ENCODE measurements around the gene PSMA7.
A peak's percentile ranks its signal among the peaks of the same experiment; 100 is the strongest.

The PSMA7 gene

GRCh38 chr20:62097881-62098407 is 45.2 kb downstream of the PSMA7 start:
- Histone ChIP-seq H3K27ac (ENCODE audit: low read length) (no peak overlapping the region), H3K4me2 (ENCODE audit: insufficient read depth, low read length) (no peak overlapping the region), H3K79me2 (ENCODE audit: insufficient read depth, low read length) (no peaks in the 10 kb centered on the region), H3K4me3 (ENCODE audit: low read depth in 1 of 2, low read length in 2 of 2) (no peak overlapping the region), H3K9ac (ENCODE audit: low read depth, low read length) (no peak overlapping the region), H3K27me3 (ENCODE audit: insufficient read depth, low read length, poor library complexity) (no peaks in the 10 kb centered on the region), H3K9me3 (ENCODE audit: insufficient read depth, low read length, severe bottlenecking) (no peaks in the 10 kb centered on the region), H3K36me3 (ENCODE audit: insufficient read depth, low read length) (no peaks in the 10 kb centered on the region), H4K20me1 (ENCODE audit: insufficient read depth, low read length) (no peaks in the 10 kb centered on the region; the same call in 1 of the 2 replicates), H2AFZ (ENCODE audit: low read depth, low read length) (no peak overlapping the region), H3K4me1 (ENCODE audit: insufficient read depth, low read length) (no peaks in the 10 kb centered on the region)
- DNase-seq (no peak), ATAC-seq (ENCODE audit: insufficient read depth, low read depth) (no peak)
- TF ChIP-seq EZH2 (IDR thresholded peaks at IDR 0.05; ENCODE audit: borderline replicate concordance, low read depth, low read length, severe bottlenecking) (no peak), CTCF (IDR thresholded peaks at IDR 0.05; ENCODE audit: borderline replicate concordance, extremely low read depth, low read length, poor library complexity, severe bottlenecking) (no peak)

GRCh38 chr20:62096421-62097380 is 46.5 kb downstream of the PSMA7 start:
- no peak for ATAC-seq (ENCODE audit: insufficient read depth, low read depth)
- no peak overlapping the region for H3K9ac ChIP-seq (ENCODE audit: low read depth, low read length)
- no peak overlapping the region for H3K4me2 ChIP-seq (ENCODE audit: insufficient read depth, low read length)
- H3K9me3 ChIP-seq (ENCODE audit: insufficient read depth, low read length, severe bottlenecking) = no peaks in the 10 kb centered on the region
- no peak overlapping the region for H3K4me3 ChIP-seq (ENCODE audit: low read depth in 1 of 2, low read length in 2 of 2)
- no peak overlapping the region for H3K27ac ChIP-seq (ENCODE audit: low read length)
- no peaks in the 10 kb centered on the region for H3K79me2 ChIP-seq (ENCODE audit: insufficient read depth, low read length)
- TF ChIP-seq CTCF (IDR thresholded peaks at IDR 0.05; ENCODE audit: borderline replicate concordance, extremely low read depth, low read length, poor library complexity, severe bottlenecking) = no peak
- TF ChIP-seq EZH2 (IDR thresholded peaks at IDR 0.05; ENCODE audit: borderline replicate concordance, low read depth, low read length, severe bottlenecking) = no peak
- no peaks in the 10 kb centered on the region for H3K27me3 ChIP-seq (ENCODE audit: insufficient read depth, low read length, poor library complexity)
- no peaks in the 10 kb centered on the region; the same call in 1 of the 2 replicates for H4K20me1 ChIP-seq (ENCODE audit: insufficient read depth, low read length)
- no peaks in the 10 kb centered on the region for H3K36me3 ChIP-seq (ENCODE audit: insufficient read depth, low read length)
- H3K4me1 ChIP-seq (ENCODE audit: insufficient read depth, low read length) = no peaks in the 10 kb centered on the region
- DNase-seq = no peak
- no peak overlapping the region for H2AFZ ChIP-seq (ENCODE audit: low read depth, low read length)

- TF ChIP-seq EZH2 (IDR thresholded peaks at IDR 0.05; ENCODE audit: borderline replicate concordance, low read depth, low read length, severe bottlenecking) = no peak
- TF ChIP-seq CTCF (IDR thresholded peaks at IDR 0.05; ENCODE audit: borderline replicate concordance, extremely low read depth, low read length, poor library complexity, severe bottlenecking) = peak; percentile 27
- DNase-seq = no peak
Observed at GRCh38 chr20:62089393-62089792, 53.8 kb downstream of the PSMA7 start.

More at GRCh38 chr20:62089393-62089792, 53.8 kb downstream of the PSMA7 start:
- H3K4me1 ChIP-seq (ENCODE audit: insufficient read depth, low read length) = no peaks in the 10 kb centered on the region
- no peak overlapping the region for H3K4me3 ChIP-seq (ENCODE audit: low read depth in 1 of 2, low read length in 2 of 2)
- H3K27ac ChIP-seq (ENCODE audit: low read length) = no peak overlapping the region
- H3K9me3 ChIP-seq (ENCODE audit: insufficient read depth, low read length, severe bottlenecking) = no peaks in the 10 kb centered on the region
- H3K79me2 ChIP-seq (ENCODE audit: insufficient read depth, low read length) = no peaks in the 10 kb centered on the region
- no peak for ATAC-seq (ENCODE audit: insufficient read depth, low read depth)
- no peak overlapping the region for H2AFZ ChIP-seq (ENCODE audit: low read depth, low read length)
- no peak overlapping the region for H3K9ac ChIP-seq (ENCODE audit: low read depth, low read length)
- peaks cover 20% of the 10 kb centered on the region for H3K27me3 ChIP-seq (ENCODE audit: insufficient read depth, low read length, poor library complexity)
- H4K20me1 ChIP-seq (ENCODE audit: insufficient read depth, low read length) = no peaks in the 10 kb centered on the region; the same call in 1 of the 2 replicates
- H3K4me2 ChIP-seq (ENCODE audit: insufficient read depth, low read length) = no peak overlapping the region
- H3K36me3 ChIP-seq (ENCODE audit: insufficient read depth, low read length) = no peaks in the 10 kb centered on the region

All from DND-41 (cell line).